NCI-H2107 (cell line): ENCODE measurements around the gene RASA4B.
"Not testable (repeated sequence)": the region's sequence is repeated elsewhere in the genome, so short reads cannot be mapped to it uniquely, and the experiment has no call there.

Source experiments
- DNase-seq: peaks from one replicate; lab custom pipeline; 2025; lab: John Stamatoyannopoulos, UW

Gene RASA4B

DNA sequence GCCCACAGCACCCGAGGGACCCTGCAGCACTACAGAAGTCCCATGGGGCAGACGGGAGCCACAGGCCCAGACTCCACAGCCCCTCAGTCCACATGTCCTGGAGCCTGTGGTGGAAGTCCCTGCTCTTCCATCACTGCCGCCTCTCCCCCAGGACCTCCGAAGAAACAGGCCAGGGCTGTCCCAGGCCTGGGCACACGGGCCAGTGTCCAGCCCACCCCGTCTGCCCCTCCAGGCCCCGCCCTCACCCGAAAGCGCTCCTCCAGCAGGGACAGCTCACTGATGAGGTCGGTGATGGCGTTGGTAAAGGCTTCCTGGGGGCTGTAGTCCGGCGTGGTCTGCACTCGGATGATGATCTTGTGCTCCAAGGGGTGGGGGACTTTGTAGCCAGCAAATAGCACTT lies 43.5 kb downstream of the RASA4B start:
- DNase-seq, result not testable (repeated sequence)

- DNase-seq, result no peak
Observed at GRCh38 chr7:102473271-102473991, 44.1 kb downstream of the RASA4B start.

GRCh38 chr7:102472126-102473041 lies 45.2 kb downstream of the RASA4B start:
- no peak for DNase-seq

GRCh38 chr7:102471791-102472125 lies 45.8 kb downstream of the RASA4B start:
- no peak for DNase-seq

GRCh38 chr7:102469972-102470825 lies 47.4 kb downstream of the RASA4B start:
- no peak for DNase-seq

DNA sequence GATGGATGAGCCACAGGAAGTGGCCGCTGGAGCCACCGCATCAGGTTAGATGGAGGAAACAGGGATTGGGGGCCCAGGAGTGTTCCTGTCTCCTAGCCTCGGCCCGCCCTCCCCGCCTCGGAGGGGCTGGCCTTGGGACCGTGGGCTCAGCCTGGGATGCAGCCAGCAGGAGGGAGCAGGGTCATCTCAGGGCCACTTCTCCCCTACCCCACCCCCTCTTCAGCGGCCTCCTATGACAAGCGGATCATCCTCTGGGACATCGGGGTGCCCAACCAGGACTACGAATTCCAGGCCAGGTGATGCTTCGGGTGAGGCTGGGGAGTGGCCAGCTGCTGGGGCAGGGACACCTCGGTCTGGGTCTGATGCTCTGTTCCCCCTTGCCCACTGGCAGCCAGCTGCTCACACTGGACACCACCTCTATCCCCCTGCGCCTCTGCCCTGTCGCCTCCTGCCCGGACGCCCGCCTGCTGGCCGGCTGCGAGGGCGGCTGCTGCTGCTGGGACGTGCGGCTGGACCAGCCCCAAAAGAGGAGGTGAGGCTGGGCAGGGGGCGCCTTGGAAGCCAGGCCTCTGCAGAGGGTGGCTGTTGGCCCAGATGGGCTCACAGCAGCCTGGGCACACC lies 48.1 kb downstream of the RASA4B start:
- no peak for DNase-seq

DNA sequence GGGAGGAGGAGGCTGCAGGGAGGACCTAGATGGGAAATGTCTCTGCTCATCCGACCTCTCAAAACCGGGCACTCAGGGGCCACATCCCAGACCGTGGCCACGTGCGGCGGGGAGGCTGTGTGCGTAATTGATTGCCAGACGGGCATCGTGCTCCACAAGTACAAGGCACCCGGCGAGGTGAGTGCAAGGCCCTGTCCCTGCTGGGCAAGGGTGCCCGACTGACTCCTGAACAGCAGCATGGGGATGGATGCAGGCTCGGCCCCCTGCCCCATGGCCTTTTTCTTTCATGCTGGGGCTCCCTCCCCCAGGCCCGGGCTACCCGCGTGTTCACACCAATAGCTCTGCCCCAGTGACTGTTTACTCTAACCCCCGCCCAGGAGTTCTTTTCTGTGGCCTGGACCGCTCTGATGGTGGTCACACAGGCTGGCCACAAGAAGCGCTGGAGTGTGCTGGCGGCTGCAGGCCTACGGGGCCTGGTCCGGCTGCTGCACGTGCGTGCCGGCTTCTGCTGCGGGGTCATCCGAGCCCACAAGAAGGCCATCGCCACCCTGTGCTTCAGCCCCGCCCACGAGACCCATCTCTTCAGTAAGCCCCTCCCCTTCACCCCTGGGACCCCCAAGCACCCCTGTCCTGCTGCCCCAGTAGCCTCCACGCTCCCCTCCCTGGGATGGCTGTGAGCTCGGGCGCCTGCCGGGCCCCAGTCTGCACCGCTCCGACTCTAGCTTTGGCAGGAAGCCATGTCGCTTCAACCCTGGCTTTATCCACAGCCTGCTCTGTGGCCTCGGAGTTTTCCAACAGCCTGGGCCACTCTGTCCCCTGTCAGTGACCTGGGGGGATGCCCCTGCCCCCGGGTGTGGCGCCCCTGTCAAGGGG lies 48.9 kb downstream of the RASA4B start:
- no peak for DNase-seq

GRCh38 chr7:102467581-102468477 lies 49.7 kb downstream of the RASA4B start:
- no peak for DNase-seq

DNA sequence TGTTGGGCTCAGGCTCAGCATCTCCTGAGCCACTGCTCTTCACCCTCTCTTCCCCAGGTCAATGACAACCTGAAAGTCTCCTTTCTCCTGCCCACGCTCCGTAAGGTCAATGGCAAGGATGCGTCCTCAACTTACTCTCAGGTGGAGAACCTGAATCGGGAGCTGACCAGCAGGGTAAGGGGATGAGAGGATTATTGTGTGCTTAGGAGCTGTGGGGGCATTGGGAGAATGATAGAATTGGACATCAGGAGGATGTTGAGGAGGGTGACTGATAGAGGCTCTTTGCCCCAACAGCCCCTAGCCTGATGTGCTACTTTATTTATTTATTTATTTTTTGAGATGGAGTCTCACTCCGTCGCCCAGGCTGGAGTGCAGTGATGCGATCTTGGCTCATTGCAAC lies 51.5 kb downstream of the RASA4B start:
- no peak for DNase-seq

DNA sequence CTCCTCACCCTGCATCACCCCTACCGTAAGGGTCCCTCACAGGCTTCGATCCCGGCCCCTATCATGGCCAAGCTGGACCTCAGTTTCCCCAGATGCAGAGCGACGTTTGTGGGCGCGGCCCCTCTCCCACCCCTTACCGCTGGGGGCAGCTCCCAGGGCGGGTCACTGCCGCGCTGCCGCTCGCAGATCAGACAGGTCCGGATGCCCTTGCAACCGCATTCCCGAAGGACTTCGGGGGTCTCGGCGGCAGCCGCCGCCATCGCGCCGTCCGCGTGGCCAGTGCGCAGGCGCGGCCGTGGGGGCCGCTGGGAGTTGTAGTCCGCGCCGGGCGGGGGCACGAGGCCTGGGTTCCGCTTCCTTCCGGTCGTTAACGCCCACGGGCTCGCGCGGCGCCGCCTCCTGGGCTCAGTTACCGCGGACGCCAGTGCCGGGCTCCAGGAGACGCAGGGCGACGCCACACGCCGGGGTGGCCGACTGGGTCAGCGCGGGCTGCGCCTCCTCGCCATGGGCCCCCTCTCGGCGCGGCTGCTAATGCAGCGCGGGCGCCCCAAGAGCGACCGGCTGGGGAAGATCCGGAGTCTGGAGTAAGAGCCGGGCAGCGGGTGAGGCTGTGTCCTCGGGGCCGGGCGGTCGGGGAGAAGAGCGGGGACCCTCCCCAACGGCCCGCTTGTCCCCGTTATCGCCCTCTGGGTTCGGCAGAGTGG lies 52.8 kb downstream of the RASA4B start, which contains the start of the genes ALKBH4 and LRWD1:
Gene ALKBH4, minus strand, starts transcription at position 287 of the 704 bp plus-strand sequence. Its CDS starts 27 bp downstream, at position 260.
Gene LRWD1, plus strand, starts transcription at position 408 of the 704 bp plus-strand sequence. Its CDS starts 97 bp downstream, at position 505.
- peak; percentile 88 for DNase-seq

GRCh38 chr7:102463841-102464576 lies 53.6 kb downstream of the RASA4B start:
- DNase-seq, result no peak

- DNase-seq, result no peak
Observed at GRCh38 chr7:102460467-102460866, 57.1 kb downstream of the RASA4B start.

DNA sequence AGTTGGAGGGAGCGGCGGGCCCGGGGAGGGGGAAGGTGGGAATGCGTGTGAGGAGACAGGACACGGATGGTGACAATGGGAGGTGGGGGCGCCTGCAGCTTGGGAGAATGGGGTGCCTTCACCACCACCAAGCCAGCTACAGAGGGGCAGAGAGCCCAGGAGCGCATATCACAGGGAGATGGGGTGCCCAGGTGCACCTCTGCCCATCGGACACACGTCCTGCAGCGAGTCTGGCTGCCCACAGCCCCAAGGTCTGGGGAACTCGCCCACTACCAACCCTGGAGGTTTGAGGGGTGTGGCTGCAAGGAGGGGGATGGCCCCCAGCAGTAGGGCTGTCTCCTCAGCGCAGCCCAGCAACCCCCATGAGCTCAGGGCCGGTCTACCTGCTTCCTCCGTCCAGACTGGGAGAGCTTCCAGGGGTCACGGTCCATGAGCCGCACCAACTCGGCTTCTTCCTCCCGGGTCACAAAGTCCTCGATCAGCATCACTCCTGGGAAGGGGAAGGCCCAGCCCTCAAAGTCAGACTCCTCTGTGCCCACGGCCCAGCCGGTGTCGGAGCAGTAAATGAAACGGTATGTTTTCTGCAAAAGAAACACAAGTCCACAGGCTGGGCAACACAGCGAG lies 58.2 kb downstream of the RASA4B start:
- no peak for DNase-seq

DNA sequence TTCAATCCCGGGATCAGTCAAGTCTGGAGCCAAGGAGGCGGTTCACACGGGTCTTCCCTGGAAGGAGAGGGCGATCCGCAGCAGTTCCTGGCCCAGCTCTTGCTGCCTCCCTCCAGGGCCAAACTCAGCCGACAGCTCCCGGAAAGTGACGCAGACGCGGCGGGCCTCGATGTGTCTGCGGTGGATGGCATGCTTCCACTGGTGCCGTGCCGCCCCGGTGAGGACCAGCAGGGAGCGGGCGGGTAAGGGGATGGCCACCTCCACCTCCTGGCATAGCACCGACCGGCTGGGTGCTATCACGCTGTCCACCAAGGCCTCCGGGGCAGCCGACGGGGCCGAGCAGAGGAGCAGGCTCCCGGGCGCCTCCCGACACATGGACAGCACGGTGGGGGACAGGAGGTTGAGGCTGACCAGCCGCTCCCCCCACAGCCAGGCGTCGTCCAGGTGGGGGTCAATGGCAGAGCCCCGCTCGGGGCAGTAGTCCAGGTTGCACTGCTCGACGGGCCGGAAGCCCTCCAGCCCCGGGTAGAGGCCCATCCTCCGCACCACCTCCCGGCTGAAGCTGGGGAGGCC lies 60.1 kb downstream of the RASA4B start:
- no peak for DNase-seq

DNA sequence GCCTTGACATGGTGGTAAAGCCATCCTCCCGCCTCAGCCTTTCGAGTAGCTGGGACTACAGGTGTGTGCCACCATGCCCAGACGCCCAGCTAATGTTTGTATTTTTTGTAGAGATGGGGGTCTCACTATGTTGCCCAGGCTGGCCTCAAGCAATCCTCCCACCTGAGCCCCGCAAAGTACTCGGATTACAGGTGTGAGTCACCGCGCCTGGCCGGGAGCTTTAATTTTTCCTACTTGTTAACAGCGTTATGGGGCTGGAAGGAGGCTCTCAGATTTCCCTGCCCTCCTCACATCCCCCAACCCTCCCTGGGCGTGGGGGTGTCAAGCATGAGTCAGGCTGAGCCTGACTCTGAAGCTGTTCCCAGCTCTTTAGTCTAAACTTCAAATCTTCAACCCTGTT lies 61.2 kb downstream of the RASA4B start:
- DNase-seq, result no peak

DNA sequence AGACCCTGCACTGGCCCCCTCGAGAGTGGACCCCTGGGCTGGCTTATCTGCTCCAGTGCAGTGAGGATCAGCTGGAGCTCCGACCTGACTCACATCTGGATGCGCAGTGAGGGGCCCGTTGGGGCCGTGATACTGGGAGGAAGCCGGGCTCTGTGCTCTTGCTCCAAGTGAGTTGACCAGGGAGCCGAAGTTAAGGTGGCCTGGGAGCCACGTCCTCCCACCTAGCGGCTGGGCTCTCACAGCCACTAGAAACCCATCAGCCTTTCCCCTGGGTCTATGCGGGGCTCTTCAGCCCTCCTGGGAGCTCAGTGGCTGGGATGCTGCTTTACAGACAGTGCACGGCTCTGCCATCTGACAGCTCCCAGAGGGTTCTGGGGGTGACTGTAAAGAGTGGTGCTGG lies 62.0 kb downstream of the RASA4B start:
- no peak for DNase-seq

- DNase-seq, result not testable (repeated sequence)
Observed at GRCh38 chr7:102454932-102455331, 62.6 kb downstream of the RASA4B start.
